HCT116 (cell line): ENCODE measurements around the gene TSPEAR. TPM values are rescaled to one million over a fixed set of nuclear protein-coding genes. Genes with fewer than 3 reads are reported as not detected.

Experiments
- ATAC-seq: fragments of 200-7000 bp; cut with Tn5 transposase; 2 replicates; pipeline ENCODE4 v1.9.1; 2020; ENCODE audit warnings: mild to moderate bottlenecking, moderate library complexity
- BruUV-seq: library from RNA; stranded (reverse); fragments of 400-500 nt; replicated peaks from 2 replicates; lab custom pipeline; 2021; lab: Mats Ljungman, UMichigan
- CTCF ChIA-PET: fragments of 300-600 bp; sonication (Branson Sonifier 250); formaldehyde crosslinking; loops from one replicate; lab custom pipeline; 2021; ENCODE audit warnings: antibody characterized with exemption; lab: Charles Lee
- POLR2A ChIA-PET: fragments of 300-600, 350-600 bp; sonication (Branson Sonifier 250); formaldehyde crosslinking; loops from one replicate; lab custom pipeline; 2021; ENCODE audit warnings: antibody characterized with exemption; lab: Charles Lee
- RAD21 ChIA-PET, 2 experiments: fragments of 300-600 bp; sonication (Branson Sonifier 250); formaldehyde crosslinking; loops; one replicate each; lab custom pipeline; 2023; ENCODE audit warnings: low total read pairs in 2 of 2; ENCODE audit not compliant: uncharacterized antibody in 2 of 2, unreplicated experiment in 2 of 2, low non-redundant PET in 1 of 2; lab: Charles Lee
- DNase-seq: peaks from one replicate; pipeline ENCODE4 v3.0.0-alpha.2; 2010; ENCODE audit warnings: low read depth, low spot score
- H2AFZ ChIP-seq: fragments of 200-600 bp; shearing (Covaris generic), sonication (generic); 2 replicates; pipeline ENCODE4 v1.6.1; 2017; ENCODE audit warnings: low read depth, mixed run types, mixed read lengths, antibody characterized with exemption, low read length; ENCODE audit not compliant: poor library complexity, severe bottlenecking
- H3K27ac ChIP-seq: 2 replicates; pipeline ENCODE4 v1.5.1; 2012; ENCODE audit warnings: low read depth, low read length
- H3K27me3 ChIP-seq: fragments of 200-600 bp; sonication (generic); 2 replicates; pipeline ENCODE4 v1.6.1; 2016; ENCODE audit warnings: mixed run types, low read length, mixed read lengths; ENCODE audit not compliant: insufficient read depth
- H3K36me3 ChIP-seq, 2 experiments: fragments of 200-500 bp in 1 of 2; fragments of 200-600 bp in 1 of 2; sonication (Bioruptor generic) in 1 of 2; sonication (generic) in 1 of 2; 2 replicates each; pipeline versions ENCODE4 v1.5.1 to v1.6.1; 2014 to 2016; ENCODE audit warnings: low read length in 2 of 2, inconsistent platforms in 1 of 2, mixed read lengths in 1 of 2, mixed run types in 1 of 2; ENCODE audit not compliant: insufficient read depth in 2 of 2, control insufficient read depth in 1 of 2
- H3K4me1 ChIP-seq, 2 experiments: fragments of 200-600 bp in 1 of 2; sonication (generic) in 1 of 2; 2 replicates each; pipeline versions ENCODE4 v1.5.1 to v1.6.1; 2012 to 2017; ENCODE audit warnings: low read length in 2 of 2, inconsistent platforms in 1 of 2, mild to moderate bottlenecking in 1 of 2, mixed read lengths in 1 of 2, mixed run types in 1 of 2, moderate library complexity in 1 of 2; ENCODE audit not compliant: insufficient read depth in 2 of 2, control insufficient read depth in 1 of 2
- H3K4me2 ChIP-seq: fragments of 200-600 bp; sonication (generic); 2 replicates; pipeline ENCODE4 v1.6.1; 2017; ENCODE audit warnings: mixed run types, low read length, mixed read lengths
- H3K4me3 ChIP-seq, 2 experiments: fragments of 200-600 bp in 1 of 2; sonication (generic) in 1 of 2; replicated peaks in 1 of 2; 2 replicates each; pipeline ENCODE4 v1.5.1; 2011 to 2016; ENCODE audit warnings: low read length in 2 of 2, control low read depth in 1 of 2, low read depth in 1 of 2, mild to moderate bottlenecking in 1 of 2, mixed read lengths in 1 of 2, mixed run types in 1 of 2
- H3K79me2 ChIP-seq: fragments of 200-600 bp; sonication (generic); 2 replicates; pipeline ENCODE4 v1.6.1; 2017; ENCODE audit warnings: mild to moderate bottlenecking, mixed run types, low read length, moderate library complexity, mixed read lengths; ENCODE audit not compliant: insufficient read depth
- H3K9ac ChIP-seq: fragments of 200-600 bp; sonication (generic); 2 replicates; pipeline ENCODE4 v1.6.1; 2016; ENCODE audit warnings: low read length, mixed read lengths
- H3K9me2 ChIP-seq: fragments of 200-600 bp; sonication (generic), shearing (Covaris generic); 2 replicates; pipeline ENCODE4 v1.6.1; 2017; ENCODE audit warnings: mixed run types, mild to moderate bottlenecking, moderate library complexity; ENCODE audit not compliant: insufficient read depth
- H3K9me3 ChIP-seq, 2 experiments: fragments of 200-500 bp in 1 of 2; fragments of 200-600 bp in 1 of 2; sonication (Bioruptor generic) in 1 of 2; sonication (generic) in 1 of 2; 2 replicates each; pipeline ENCODE4 v1.6.1; 2014 to 2017; ENCODE audit warnings: low read length in 2 of 2, mixed read lengths in 2 of 2, inconsistent platforms in 1 of 2, low read depth in 1 of 2, mild to moderate bottlenecking in 1 of 2, mixed run types in 1 of 2, moderate library complexity in 1 of 2; ENCODE audit not compliant: control insufficient read depth in 1 of 2, insufficient read depth in 1 of 2
- H4K20me1 ChIP-seq: fragments of 200-600 bp; sonication (generic), shearing (Covaris generic); 2 replicates; pipeline ENCODE4 v1.6.1; 2017; ENCODE audit warnings: mixed run types, mild to moderate bottlenecking, moderate library complexity; ENCODE audit not compliant: insufficient read depth
- CEBPB ChIP-seq: IDR thresholded peaks from 2 replicates; pipeline ENCODE4 v1.6.1; 2012; ENCODE audit warnings: low read depth
- CTCF ChIP-seq, 3 experiments: fragments of 200-600 bp in 1 of 3; sonication (generic) in 1 of 3; IDR thresholded peaks in 2 of 3; conservative IDR thresholded peaks in 1 of 3; 2 replicates each; pipeline ENCODE4 v1.5.1; 2012 to 2017; ENCODE audit warnings: low read depth in 2 of 3, low read length in 2 of 3, antibody characterized with exemption in 1 of 3, borderline replicate concordance in 1 of 3, control low read depth in 1 of 3, mild to moderate bottlenecking in 1 of 3, mixed read lengths in 1 of 3, mixed run types in 1 of 3, moderate library complexity in 1 of 3; ENCODE audit not compliant: insufficient read depth in 1 of 3
- EGR1 ChIP-seq: IDR thresholded peaks from 2 replicates; pipeline ENCODE4 v1.6.1; 2012; ENCODE audit warnings: low read depth
- EZH2 ChIP-seq: fragments of 200-600 bp; sonication (generic); IDR thresholded peaks from 2 replicates; pipeline ENCODE4 v1.6.1; 2017; ENCODE audit warnings: antibody characterized with exemption, mixed run types
- POLR2A ChIP-seq: IDR thresholded peaks from 2 replicates; pipeline ENCODE4 v1.7.0; 2011; ENCODE audit warnings: borderline replicate concordance; ENCODE audit not compliant: insufficient read depth, insufficient read length; ENCODE audit errors: extremely low read depth
- POLR2AphosphoS5 ChIP-seq: IDR thresholded peaks from 2 replicates; pipeline ENCODE4 v1.6.1; 2011; ENCODE audit warnings: mild to moderate bottlenecking, low read depth, low read length, moderate library complexity
- RAD21 ChIP-seq: IDR thresholded peaks from 2 replicates; pipeline ENCODE4 v1.6.1; 2012; ENCODE audit warnings: low read depth, mild to moderate bottlenecking
- REST ChIP-seq: IDR thresholded peaks from 2 replicates; pipeline ENCODE4 v1.6.1; 2012; ENCODE audit warnings: low read depth
- SIN3A ChIP-seq: IDR thresholded peaks from 2 replicates; pipeline ENCODE4 v1.6.1; 2012; ENCODE audit warnings: low read depth
- SP1 ChIP-seq: IDR thresholded peaks from 2 replicates; pipeline ENCODE4 v1.6.1; 2012; ENCODE audit warnings: low read depth
- ZBTB33 ChIP-seq: IDR thresholded peaks from 2 replicates; pipeline ENCODE4 v1.6.1; 2011; ENCODE audit warnings: mild to moderate bottlenecking, low read length, moderate library complexity; ENCODE audit not compliant: insufficient replicate concordance; ENCODE audit errors: extremely low read depth
- intact Hi-C: fragments of 100-400 bp; cut with micrococcal nuclease; formaldehyde crosslinking; loops from 2 replicates; pipeline ENCODE4 v1.10.0; 2022
- total RNA-seq: library from RNA; stranded (reverse); gene quantifications from one replicate; pipeline ENCODE4 v1.2.1, GENCODE V29; 2021; ENCODE audit not compliant: unreplicated experiment

Gene TSPEAR
- total RNA-seq, 1 experiment from 2014 or later: not detected

- intact Hi-C loops: no loop called here
- no peak overlapping the region for H3K4me2 ChIP-seq
- RAD21 ChIA-PET: no interaction called here
- no peaks in the 10 kb centered on the region for H3K9me3 ChIP-seq
- no peaks in the 10 kb centered on the region for H3K36me3 ChIP-seq
- H3K4me3 ChIP-seq: no peak overlapping the region
- no peak overlapping the region for H3K9ac ChIP-seq
- BruUV-seq: no TSS peak
- DNase-seq: no peak
- TF ChIP-seq ZBTB33: no peak
- TF ChIP-seq POLR2A: no peak
- TF ChIP-seq CEBPB: no peak
- no peak for TF ChIP-seq EGR1
- TF ChIP-seq POLR2AphosphoS5: no peak
- no peak for TF ChIP-seq CTCF (IDR thresholded peaks at IDR 0.05 in 2 of 3, conservative IDR thresholded peaks at IDR 0.05 in 1 of 3; ENCODE audit: borderline replicate concordance in 1 of 3, insufficient read depth in 1 of 3, low read depth in 2 of 3, low read length in 2 of 3)
- no peak for TF ChIP-seq SP1
- TF ChIP-seq RAD21: no peak
- no peak for TF ChIP-seq EZH2
- no peak for TF ChIP-seq REST
- no peak for TF ChIP-seq SIN3A
- TF ChIP-seq, all 23 proteins: peak for 0
- peaks cover 11% of the 10 kb centered on the region; the same call in 1 of the 2 replicates for H3K27me3 ChIP-seq
- CTCF ChIA-PET: no interaction called here
- POLR2A ChIA-PET: no interaction called here
- no peaks in the 10 kb centered on the region for H3K4me1 ChIP-seq
- no peaks in the 10 kb centered on the region for H4K20me1 ChIP-seq
- H3K9me2 ChIP-seq: no peaks in the 10 kb centered on the region
- ATAC-seq: no peak
- H2AFZ ChIP-seq: no peak overlapping the region
- no peak overlapping the region for H3K27ac ChIP-seq
- no peaks in the 10 kb centered on the region for H3K79me2 ChIP-seq
Observed at GRCh38 chr21:44718571-44718970, 7.2 kb upstream of the TSPEAR start.
